ENCODE results near the gene ZNF521. TPM values are rescaled to one million over a fixed set of nuclear protein-coding genes. Genes with fewer than 3 reads are reported as not detected.

Gene ZNF521
- total and polyA plus RNA-seq, 9 donors: 24.3 to 51.3 (median 44.1) TPM

DNA sequence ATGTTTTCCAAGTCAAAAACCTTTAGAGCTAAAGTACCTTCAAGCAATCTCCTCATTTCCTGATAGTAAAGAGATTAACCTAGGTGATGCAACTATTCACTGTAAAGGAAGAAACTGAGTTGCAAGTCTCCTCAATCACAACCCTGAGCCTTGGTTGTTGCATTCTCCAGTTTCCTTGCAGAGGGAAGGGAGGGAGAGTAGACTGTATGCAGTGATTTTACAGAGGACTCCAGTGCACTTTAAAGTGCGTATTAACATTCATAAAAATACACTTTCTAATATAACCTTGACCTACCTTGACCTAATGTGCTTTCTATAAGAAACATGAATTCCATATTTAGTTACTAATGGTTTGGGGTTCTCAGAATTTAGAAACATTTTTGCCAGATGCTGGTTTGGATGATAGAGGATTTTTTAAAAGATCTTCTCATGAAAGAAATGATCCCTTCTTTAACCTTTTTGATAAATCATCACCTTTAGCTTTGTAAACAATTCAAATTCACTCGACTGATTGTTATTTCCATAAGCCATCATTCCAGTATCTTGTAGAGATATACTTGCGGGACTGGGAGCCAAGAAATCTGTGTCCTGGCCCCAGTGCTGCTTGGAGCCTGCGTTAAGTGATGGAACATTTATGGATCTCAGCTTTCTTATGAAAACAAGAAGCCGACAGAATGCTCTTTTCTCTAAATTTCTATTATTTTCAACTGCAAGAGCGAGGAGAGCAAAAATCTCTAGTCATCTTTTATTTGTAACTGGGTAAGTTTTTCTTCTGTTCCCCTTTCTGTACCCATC is 228.3 kb downstream of the ZNF521 start:
- Histone ChIP-seq H3K4me1 (ENCODE audit: insufficient read depth) (no peaks in the 10 kb centered on the region), H3K9me3 (no peaks in the 10 kb centered on the region), H3K36me3 (no peaks in the 10 kb centered on the region), H3K27ac (no peak overlapping the region), H3K4me3 (no peak overlapping the region), H3K27me3 (no peaks in the 10 kb centered on the region)
- TF ChIP-seq, protein P1, sequence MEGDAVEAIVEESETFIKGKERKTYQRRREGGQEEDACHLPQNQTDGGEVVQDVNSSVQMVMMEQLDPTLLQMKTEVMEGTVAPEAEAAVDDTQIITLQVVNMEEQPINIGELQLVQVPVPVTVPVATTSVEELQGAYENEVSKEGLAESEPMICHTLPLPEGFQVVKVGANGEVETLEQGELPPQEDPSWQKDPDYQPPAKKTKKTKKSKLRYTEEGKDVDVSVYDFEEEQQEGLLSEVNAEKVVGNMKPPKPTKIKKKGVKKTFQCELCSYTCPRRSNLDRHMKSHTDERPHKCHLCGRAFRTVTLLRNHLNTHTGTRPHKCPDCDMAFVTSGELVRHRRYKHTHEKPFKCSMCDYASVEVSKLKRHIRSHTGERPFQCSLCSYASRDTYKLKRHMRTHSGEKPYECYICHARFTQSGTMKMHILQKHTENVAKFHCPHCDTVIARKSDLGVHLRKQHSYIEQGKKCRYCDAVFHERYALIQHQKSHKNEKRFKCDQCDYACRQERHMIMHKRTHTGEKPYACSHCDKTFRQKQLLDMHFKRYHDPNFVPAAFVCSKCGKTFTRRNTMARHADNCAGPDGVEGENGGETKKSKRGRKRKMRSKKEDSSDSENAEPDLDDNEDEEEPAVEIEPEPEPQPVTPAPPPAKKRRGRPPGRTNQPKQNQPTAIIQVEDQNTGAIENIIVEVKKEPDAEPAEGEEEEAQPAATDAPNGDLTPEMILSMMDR (IDR thresholded peaks at IDR 0.05): no peak
- TF ChIP-seq POLR2A (IDR thresholded peaks at IDR 0.05): no peak
- TF ChIP-seq EP300 (IDR thresholded peaks at IDR 0.05): no peak
- DNase-seq: no peak
- intact Hi-C loops (cut with DNase I): no loop called here
- WGBS, 3 donors: 16 to 30% (median 22%) methylated on average over 6 of the region's 6 CpGs

DNA sequence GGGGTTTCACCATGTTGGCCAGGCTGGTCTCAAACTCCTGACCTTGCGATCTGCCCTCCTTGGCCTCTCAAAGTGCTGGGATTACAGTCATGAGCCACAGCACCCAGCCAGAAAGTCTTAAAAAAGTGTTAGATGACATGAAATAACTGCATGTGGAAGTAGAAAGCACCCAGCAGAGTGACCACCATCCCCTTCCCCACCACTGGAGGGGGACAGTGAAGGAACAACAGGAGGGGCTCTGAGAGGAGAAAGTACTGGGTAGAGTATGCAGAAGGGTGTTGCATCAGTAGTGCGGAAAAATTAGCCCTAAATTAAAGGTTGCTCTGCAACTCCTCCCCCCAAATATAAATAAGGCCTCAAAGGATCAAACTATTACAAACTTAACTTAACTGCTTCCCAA is 230.5 kb downstream of the ZNF521 start:
- H3K9me3 ChIP-seq: no peaks in the 10 kb centered on the region
- TF ChIP-seq POLR2A (IDR thresholded peaks at IDR 0.05): no peak
- no peak overlapping the region for H3K27ac ChIP-seq
- DNase-seq: no peak
- H3K27me3 ChIP-seq: no peaks in the 10 kb centered on the region
- WGBS, 3 donors: 99 to 100% (median 100%) methylated on average over 2 of the region's 2 CpGs
- no peaks in the 10 kb centered on the region for H3K36me3 ChIP-seq
- intact Hi-C loops (cut with DNase I): no loop called here
- no peaks in the 10 kb centered on the region for H3K4me1 ChIP-seq (ENCODE audit: insufficient read depth)
- no peak overlapping the region for H3K4me3 ChIP-seq

DNA sequence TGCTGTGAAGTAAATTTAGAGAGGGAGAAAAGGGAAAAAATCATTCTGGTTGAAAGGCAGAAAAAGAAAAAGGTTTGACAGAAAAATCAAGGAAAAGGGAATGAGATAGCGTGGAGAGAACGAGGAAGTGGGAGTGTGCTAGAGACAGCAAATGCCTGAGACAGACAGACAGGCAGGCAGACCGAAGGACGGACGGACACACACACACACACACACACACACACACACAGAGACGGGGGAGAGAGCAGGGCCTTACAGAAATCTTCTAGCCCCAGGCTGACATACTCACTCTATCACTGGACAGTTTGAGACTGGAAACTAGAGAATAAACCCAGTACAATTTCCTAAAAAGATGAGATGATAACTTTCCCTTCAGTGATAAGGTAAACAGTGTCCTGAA is 238.4 kb downstream of the ZNF521 start:
- Histone ChIP-seq H3K4me1 (ENCODE audit: insufficient read depth) (peaks cover 3% of the 10 kb centered on the region), H3K27me3 (no peaks in the 10 kb centered on the region), H3K4me3 (no peak overlapping the region), H3K36me3 (no peaks in the 10 kb centered on the region), H3K27ac (no peak overlapping the region), H3K9me3 (no peaks in the 10 kb centered on the region)
- intact Hi-C loops (cut with DNase I): no loop called here
- WGBS, 3 donors: 79 to 89% (median 80%) methylated on average over 6 of the region's 6 CpGs
- no peak for DNase-seq
- TF ChIP-seq EP300 (IDR thresholded peaks at IDR 0.05) (no peak), POLR2A (IDR thresholded peaks at IDR 0.05) (no peak)
- TF ChIP-seq, protein P1 (IDR thresholded peaks at IDR 0.05): no peak

DNA sequence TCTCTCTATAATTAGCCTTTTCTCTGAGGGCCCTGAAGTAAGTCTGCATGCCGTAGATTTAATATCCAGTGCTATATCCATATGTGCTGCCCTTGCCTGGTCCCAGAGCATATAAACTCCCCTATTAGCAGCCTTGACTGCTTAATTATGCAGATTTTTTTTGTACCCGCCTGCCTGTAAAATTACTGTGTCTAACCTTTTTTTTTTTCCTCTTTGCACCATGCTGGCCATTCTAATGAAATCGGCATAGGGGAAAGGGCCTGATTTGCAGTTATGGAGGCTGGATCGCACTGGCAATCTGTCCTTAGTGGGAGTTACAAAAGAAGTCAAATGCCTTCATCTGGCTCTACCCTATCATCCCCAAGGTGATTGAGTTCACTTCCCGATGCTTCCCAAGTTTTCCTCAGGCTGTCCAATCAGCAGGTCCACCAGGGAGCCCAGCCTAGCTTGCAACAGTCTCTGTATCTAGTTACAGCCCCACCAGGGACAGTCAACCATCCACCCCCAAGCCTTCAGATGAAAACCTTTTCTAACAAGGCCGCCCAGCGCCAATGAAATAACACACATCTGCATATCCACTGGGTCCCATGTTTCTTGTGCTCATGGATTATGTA is 239.0 kb downstream of the ZNF521 start:
- WGBS, 3 donors: 95 to 98% (median 97%) methylated on average over 7 of the region's 7 CpGs
- peaks cover 3% of the 10 kb centered on the region for H3K4me1 ChIP-seq (ENCODE audit: insufficient read depth)
- intact Hi-C loops (cut with DNase I): no loop called here
- no peak for DNase-seq
- no peaks in the 10 kb centered on the region for H3K27me3 ChIP-seq
- H3K36me3 ChIP-seq: no peaks in the 10 kb centered on the region
- no peak overlapping the region for H3K27ac ChIP-seq
- H3K4me3 ChIP-seq: no peak overlapping the region
- no peak for TF ChIP-seq POLR2A (IDR thresholded peaks at IDR 0.05)
- no peak for TF ChIP-seq EP300 (IDR thresholded peaks at IDR 0.05)
- TF ChIP-seq, protein P1 (IDR thresholded peaks at IDR 0.05): no peak
- H3K9me3 ChIP-seq: no peaks in the 10 kb centered on the region
